ENCODE data around the gene TBC1D14. TPM values are rescaled to one million over a fixed set of nuclear protein-coding genes. Genes with fewer than 3 reads are reported as not detected.

The TBC1D14 gene
- total and polyA plus RNA-seq, 9 of the 15 experiments (the other 6 are each of a cell fraction or from before 2014, with no cell fraction given): 2.1 to 59.6 (median 44.8) TPM

- TF ChIP-seq CHD2 (IDR thresholded peaks at IDR 0.05; ENCODE audit: low read depth, low read length) (no peak), ESRRB (CRISPR knock-in tag; IDR thresholded peaks at IDR 0.05; ENCODE audit: borderline replicate concordance) (no peak), JUN (IDR thresholded peaks at IDR 0.05; ENCODE audit: borderline replicate concordance, low read depth, low read length) (no peak), JUN (CRISPR knock-in tag; IDR thresholded peaks at IDR 0.05; ENCODE audit: borderline replicate concordance) (no peak), ATF4 (CRISPR knock-in tag; IDR thresholded peaks at IDR 0.05) (no peak), TSC22D4 (tag; IDR thresholded peaks at IDR 0.05) (no peak), PML (IDR thresholded peaks at IDR 0.05; ENCODE audit: low read length) (no peak), GATA2 (CRISPR knock-in tag; IDR thresholded peaks at IDR 0.05) (no peak), KLF6 (CRISPR knock-in tag; IDR thresholded peaks at IDR 0.05; ENCODE audit: borderline replicate concordance) (no peak)
These were observed 79.8 kb downstream of the TBC1D14 start (continued) for GRCh38 chr4:6989331-6989923.

- no peaks in the 10 kb centered on the region for H3K27me3 ChIP-seq (ENCODE audit: control insufficient read depth in 2 of 2, insufficient read depth in 2 of 2, low read length in 2 of 2)
- intact Hi-C loops (cut with micrococcal nuclease): no loop called here
- 74% methylated on average over 5 of the region's 6 CpGs for WGBS (ENCODE audit: insufficient coverage, low coverage, missing lambda C conversion rate)
- no peak overlapping the region for H2AFZ ChIP-seq (ENCODE audit: low read depth, low read length)
- ChIA-PET CTCF (ENCODE audit: low intra/inter-chr PET ratio) (no interaction called here), POLR2A (no interaction called here)
- in situ Hi-C loops (cut with MboI): no loop called here
- DNase-seq (ENCODE audit: extremely low read depth in 1 of 4, low spot score in 3 of 4) (no peak), ATAC-seq (no peak), FAIRE-seq (no peak)
- BruUV-seq (replicated peaks): no TSS peak
- H3K4me1 ChIP-seq (replicated peaks in 1 of 2; ENCODE audit: control insufficient read depth in 2 of 2, insufficient read depth in 2 of 2, low read length in 2 of 2): peaks cover 28 to 32% of the 10 kb centered on the region in 2 experiments; a peak in 4 of 5 replicates
- H3K36me3 ChIP-seq (ENCODE audit: control insufficient read depth, insufficient read depth, low read length): peaks cover 60% of the 10 kb centered on the region
- H3K79me2 ChIP-seq (ENCODE audit: control insufficient read depth, insufficient read depth, low read length): peaks cover 80% of the 10 kb centered on the region
- H4K20me1 ChIP-seq (replicated peaks; ENCODE audit: control insufficient read depth, insufficient read depth, low read length): peaks cover 21% of the 10 kb centered on the region
- TF ChIP-seq BDP1 (IDR thresholded peaks at IDR 0.05; ENCODE audit: insufficient read depth, insufficient read length): no peak
- no peak for TF ChIP-seq POLR2B (IDR thresholded peaks at IDR 0.05; ENCODE audit: low read depth, partially characterized antibody)
- TF ChIP-seq POLR2AphosphoS2 (IDR thresholded peaks at IDR 0.05; ENCODE audit: low read length): no peak
- no peak for TF ChIP-seq SMARCA5 (IDR thresholded peaks at IDR 0.05)
- no peak for TF ChIP-seq MXI1 (IDR thresholded peaks at IDR 0.05; ENCODE audit: low read depth, low read length)
- TF ChIP-seq ZNF133 (CRISPR knock-in tag; IDR thresholded peaks at IDR 0.05): no peak
- no peak for TF ChIP-seq ELF4 (CRISPR knock-in tag; IDR thresholded peaks at IDR 0.05)
- TF ChIP-seq NFE2 (IDR thresholded peaks at IDR 0.05; ENCODE audit: low read depth): no peak
- TF ChIP-seq HNRNPH1 (optimal IDR thresholded peaks at IDR 0.05; ENCODE audit: low read depth, low read length): no peak
- no peak for TF ChIP-seq ZNF764 (CRISPR knock-in tag; IDR thresholded peaks at IDR 0.05; ENCODE audit: low read depth)
- no peak overlapping the region for H3K4me3 ChIP-seq
- H3K4me2 ChIP-seq (ENCODE audit: insufficient read depth, low read length): no peak overlapping the region
- peaks cover 5% of the 10 kb centered on the region for H3K9me1 ChIP-seq (ENCODE audit: control insufficient read depth, insufficient read depth, low read length)
- no peak overlapping the region for H3K9ac ChIP-seq (ENCODE audit: insufficient read depth in 1 of 2, low read depth in 2 of 2, low read length in 2 of 2)
- no peaks in the 10 kb centered on the region for H3K9me3 ChIP-seq (replicated peaks; ENCODE audit: control insufficient read depth, insufficient read depth, low read depth, low read length)
- H3K27ac ChIP-seq (ENCODE audit: extremely low read depth, low read depth, low read length): peak overlapping the region; percentile 27; the same call in 1 of the 3 replicates
These were observed 81.0 kb downstream of the TBC1D14 start for GRCh38 chr4:6990661-6991060.

Measured in K562 (cell line).